GM19468 (cell line): Measurements from ENCODE around the gene LAG3.

Experiments
- ATAC-seq: cut with Tn5 transposase; IDR thresholded peaks from one replicate; pipeline ENCODE4 v1.9.1; 2021; ENCODE audit warnings: mild to moderate bottlenecking, moderate library complexity, moderate number of reproducible peaks; ENCODE audit not compliant: unreplicated experiment; ENCODE audit errors: extremely low read depth

LAG3 gene

DNA sequence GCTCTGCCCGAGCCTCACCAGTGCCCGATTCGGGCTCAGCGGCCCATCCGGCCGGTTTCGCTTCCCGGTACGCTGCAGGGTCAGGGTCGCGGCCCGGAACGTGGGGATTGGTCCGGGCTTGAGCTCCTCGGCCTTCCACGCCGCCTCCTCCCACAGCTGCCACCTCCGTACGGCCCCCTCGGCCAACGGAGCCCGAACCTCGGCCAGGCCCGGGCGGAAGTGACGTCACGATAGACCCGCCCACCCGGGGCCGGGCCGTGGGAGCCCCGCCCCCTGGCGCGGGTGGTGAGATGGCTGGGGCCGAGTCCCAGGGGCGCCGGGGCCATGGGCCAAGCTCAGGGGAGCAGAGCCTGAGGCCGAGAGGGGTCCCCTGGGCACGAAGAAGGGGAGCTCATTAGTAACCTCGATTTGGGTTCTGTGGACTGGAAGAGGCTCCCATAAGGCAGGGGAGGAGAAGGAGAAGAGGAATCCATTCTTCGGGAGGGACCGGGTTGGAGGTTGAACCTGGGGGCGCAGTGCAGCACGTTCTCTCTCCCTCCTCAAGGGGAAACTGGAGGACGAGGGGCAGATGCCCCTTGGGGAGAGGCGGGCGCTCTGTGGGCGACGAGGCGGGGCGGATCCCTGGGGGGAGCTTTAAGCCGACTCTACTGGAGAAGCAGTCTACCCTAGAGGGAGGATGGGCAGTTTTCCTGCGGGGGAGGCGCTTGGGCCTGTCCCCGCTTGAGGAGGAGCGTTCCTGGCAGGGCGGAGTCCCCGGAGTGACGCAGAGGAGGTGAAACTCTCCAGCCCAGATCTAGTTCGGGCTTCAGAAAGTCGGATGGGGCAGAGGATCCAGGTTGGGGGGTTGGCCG is 19.2 kb upstream of the LAG3 start, which contains the start of gene MLF2:
MLF2 (minus strand) TSS at position 221 of the 851 bp plus-strand sequence. CDS start 807 bp downstream, outside the sequence.
- peak; percentile 67 for ATAC-seq

DNA sequence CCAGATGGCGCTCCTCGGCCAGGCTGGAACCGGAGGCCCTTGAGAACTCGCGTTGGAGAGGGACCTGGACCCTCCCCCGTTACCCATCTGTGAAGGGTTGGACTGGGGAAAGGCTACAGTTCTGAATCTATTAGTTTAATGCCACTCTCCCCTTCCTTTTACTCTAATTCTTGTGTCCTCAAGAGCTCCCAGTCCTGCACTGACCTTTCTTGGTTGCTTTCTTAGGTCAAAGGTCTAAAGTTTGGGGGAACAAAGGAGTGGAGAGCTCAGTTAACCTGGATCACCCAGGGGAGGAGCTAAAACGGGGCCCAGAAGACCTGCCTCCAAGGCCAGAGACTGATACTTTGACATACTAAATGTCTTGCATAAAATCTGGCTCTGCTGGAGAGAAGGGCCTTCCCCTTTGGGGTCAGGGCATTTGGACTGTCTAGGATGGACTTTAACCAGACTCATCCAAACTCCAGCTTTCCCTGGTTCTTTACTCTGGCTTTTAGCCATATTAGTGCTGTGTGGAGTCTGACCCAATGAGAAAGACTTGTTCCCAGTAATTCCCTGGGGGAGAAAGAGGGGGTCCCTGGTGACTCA is 18.5 kb upstream of the LAG3 start:
- ATAC-seq = no peak

DNA sequence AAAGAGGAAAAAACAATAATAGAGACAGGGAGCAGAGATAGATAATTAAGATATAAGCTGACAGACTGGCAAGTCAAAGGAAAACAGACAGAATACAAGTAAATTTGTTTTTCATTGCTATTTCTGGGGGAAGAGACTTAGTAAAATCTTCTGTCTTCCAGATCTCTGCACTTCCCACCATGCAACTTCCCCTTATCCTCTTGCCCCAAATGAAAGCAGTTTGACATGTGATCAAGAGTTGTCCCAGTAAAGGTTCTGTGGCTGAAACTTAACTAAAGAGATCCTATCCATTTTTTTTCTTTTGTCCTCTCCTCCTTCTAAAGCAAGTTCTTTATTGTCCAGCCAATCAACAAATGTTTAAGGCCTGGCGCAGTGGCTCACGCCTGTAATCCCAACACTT is 17.9 kb upstream of the LAG3 start:
- ATAC-seq = no peak

DNA sequence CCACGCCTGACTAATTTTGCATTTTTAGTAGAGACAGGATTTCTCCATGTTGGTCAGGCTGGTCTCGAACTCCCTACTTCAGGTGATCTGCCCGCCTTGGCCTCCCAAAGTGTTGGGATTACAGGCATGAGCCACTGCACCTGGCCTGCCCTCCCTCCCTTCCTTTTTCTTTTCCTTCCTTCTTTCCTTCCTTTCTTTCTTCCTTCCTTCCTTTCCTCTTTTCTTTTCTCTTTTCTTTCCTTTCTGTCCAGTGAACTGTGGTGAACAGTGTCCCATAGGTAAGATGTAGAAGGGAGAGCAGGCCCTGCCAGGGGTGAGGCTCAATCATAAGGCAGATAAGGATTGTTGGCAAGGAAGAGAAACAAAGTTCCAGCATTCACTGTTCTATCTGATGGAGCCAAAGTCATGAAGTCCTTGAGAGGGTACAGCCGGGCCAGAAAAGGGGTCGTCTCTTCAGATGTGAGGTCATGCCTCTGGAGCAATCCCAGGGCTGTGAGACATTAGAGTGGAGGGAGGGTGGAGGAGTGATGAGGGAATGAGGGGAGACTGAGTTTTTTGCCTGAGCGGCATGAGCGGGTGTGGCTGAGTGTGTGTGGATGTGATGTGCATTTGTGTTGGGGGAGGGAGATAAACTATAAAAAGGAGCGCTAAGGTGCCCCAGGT is 15.2 kb upstream of the LAG3 start:
- ATAC-seq = no peak

DNA sequence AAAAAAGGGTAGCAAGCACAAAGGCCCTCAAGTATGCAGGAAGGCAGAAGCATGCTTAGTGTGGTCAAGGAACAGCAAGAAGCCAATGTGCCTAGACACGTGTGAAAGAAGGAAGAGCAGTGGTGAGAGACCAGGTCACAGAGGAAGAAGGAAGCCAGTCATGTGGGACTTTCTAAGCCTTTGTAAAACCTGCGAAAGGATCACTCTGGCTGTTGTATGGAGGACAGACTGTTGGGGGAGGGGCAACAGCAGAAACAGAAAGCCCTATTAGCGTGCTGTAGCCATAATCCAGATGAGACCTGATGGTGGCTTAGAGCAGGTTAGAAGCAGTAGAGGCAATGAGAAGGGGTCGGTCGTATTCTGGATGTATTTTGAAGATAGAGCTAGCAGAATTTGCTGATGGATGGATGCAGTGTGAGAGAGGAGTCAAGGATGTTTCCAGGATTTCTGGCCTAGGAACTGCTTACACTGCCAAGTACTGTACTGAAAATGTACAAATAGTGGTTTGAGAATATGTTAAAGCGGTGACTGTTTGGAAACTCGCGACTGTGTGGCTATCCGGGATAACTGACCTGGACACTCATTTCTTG is 13.7 kb upstream of the LAG3 start:
- no peak for ATAC-seq

DNA sequence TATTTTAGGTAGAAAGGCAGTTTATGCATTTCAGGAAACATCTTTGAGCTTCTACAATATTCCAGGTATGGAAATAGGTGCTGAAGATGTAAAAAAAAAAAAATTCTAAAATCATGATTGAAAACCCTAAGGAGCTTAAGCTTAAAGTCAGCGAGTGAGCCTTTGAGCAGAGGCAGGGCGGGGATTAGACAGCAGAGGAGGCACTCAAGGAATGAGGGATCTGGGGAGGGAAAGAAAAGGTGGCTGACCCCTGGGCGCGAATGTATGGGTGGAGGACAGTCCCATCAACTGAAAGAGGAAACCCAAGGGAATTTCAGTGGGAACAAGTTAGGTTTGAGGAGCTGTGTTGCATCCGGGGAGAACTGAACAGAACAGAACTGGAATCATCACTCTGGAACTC is 12.6 kb upstream of the LAG3 start:
- no peak for ATAC-seq

DNA sequence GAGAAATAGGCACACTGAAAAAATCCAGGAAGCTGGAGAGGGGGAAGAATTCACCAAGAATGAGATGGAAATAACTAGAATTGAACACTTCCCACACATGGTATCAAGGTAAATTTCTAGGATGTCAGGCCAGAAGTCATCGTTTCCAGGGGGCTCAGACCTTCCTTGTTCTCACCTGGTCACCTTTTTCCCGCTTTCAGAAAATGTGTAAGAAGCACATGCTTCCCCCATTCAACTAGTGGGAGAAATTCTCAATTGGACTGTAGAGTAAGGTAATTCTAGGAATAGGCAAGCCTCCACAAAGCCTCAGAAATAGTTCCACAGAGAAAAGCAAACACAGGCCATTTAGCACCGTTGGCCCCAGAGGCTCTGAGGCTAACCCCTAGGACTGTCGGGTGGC is 8.9 kb upstream of the LAG3 start:
- ATAC-seq = no peak

DNA sequence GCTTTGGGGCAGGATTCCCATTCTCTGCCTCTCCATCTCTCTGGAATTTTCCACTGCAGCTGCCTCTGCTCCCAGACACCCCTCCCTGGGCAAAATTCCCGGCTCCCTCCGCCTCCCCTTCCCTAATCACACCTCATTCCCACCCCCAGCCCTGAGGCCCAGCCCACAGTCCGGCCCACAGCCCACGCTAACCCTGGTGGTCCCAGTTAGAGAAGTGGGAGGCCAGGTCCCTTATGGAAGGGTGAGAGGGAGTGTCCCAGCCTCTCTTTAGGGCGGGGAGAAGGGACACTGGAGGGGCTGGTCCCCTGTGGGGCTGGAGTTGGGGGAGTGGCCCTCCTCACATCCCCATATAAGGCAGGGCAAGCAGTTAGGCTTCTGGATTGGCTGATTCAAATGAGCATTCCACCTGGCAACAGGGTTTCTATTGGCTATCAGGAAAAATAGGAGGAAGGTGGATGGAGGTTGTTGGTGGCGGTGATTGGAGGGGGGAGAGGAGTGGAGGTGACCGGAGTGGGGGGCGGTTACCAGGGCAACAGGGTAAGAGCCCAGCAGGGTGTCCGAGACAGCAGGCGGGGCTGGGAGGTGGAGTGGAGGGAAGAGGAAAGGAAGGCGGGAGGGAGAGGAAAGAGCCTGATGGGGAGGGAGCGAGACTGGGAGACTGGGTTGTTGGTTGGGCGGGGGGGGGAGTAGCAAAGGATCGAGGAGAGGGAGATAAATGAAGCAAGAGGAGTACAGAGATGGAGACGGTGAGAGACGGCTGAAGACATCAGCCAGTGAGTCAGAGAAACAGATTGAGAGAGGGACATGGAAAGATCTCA is 8.1 kb upstream of the LAG3 start:
- peak; percentile 66 for ATAC-seq

DNA sequence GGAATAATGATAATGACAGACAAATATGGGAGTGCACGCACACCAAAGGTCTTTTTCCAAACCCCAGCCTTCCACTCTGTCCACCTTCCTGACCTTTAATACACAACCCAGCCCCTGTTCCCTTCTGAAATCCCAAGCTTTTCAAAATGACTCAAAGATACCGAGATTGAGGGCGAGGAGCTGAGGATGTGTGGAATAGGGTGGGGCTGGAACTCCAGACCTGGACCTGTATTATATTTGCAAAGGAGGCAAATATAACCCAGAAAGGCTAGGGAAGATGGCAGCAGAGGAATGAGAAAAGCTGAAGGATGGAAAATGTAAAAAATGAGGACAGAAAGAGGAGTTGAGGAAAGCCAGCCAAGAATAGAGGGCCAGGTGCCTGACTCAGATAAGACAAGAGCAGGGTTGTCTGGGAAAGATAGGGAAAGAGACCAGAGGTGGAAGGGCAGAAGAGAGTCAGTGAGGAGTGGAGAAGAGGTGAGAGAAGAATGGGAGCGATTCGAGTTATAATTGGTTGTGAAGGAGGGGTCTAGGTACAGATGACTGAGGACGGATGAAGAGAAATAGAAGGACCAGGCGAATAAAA is 7.2 kb upstream of the LAG3 start:
- no peak for ATAC-seq

DNA sequence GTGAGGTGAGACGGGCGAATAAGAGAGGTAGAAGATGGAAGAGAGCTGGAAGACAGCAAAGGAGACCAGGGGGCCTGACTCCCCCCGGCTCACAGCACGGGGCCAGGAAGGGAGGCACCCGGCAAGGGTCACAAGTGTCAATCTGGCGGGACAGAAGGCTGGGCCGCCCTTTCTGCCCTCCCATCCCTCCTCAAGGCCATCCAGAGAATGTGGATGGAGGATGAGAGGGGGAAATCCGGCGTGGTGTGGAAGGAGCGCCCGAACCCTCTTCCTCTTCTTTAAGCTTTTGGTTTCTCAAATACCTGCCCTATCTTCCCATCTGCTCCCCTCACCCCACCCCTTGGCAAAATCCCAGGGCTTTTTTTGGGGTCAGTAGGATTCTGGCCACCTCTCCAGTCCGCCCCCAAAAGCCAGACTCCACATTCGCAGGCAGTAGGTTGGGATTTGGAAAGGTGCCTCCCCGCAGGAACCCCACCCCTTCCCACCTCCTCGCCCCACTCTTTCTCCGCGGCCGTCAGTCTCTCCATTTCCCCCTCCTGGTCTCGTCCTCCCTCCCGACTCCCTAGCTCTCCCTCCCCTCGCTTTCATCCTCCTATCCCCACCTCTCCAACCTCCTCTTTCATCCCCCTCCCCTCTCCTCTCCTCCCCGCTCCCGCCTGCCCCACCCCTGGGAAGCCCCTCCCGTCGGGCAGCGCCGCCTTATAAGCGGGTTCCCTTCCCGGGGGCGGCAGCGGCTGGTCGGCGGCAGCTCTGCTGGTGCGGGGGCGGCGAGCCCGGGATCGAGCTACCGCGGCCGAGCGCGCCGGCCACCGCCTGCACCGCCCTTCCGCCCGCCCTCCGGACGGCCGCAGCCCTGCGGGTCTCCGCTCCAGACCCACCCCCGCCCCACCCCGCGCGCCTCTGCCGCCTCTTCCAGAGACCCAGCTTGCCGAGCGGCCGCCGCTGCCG is 6.4 kb upstream of the LAG3 start, which contains the start of gene PTMS:
PTMS (plus strand) TSS at position 730 of the 948 bp plus-strand sequence. CDS start 343 bp downstream, outside the sequence.
- ATAC-seq = no peak

DNA sequence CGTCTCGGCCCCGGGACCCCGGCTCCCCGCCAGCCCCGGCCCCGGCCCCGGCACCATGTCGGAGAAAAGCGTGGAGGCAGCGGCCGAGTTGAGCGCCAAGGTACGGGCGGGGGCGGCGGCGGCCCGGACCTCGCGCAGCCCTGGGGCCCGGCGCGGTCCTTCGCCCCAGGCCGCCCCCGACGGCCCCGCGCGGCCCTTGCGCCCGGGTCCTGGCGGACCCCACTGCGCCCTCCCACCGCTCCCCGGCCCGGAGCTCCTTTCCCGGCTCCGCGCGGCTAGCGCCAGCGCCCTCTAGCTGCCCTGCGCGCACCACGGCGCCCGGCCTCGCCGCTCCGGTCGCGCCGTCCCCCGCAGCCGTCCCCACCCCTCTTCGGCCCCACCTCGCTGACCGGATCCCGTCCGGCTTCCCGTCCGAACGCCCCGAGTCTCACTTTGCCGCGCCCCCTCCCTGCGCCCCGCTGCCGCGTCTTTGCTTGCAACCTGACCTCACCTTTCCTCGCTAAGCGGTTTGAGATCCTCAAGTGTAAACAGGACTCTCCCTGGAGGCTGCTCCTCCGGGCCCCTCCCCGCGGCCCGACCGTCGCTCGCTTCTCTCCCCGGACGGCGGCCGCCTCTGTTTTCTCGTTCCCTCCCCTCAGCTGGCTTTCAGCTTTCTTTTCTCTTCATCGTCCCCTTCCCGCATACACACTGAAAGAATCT is 5.5 kb upstream of the LAG3 start:
- no peak for ATAC-seq

DNA sequence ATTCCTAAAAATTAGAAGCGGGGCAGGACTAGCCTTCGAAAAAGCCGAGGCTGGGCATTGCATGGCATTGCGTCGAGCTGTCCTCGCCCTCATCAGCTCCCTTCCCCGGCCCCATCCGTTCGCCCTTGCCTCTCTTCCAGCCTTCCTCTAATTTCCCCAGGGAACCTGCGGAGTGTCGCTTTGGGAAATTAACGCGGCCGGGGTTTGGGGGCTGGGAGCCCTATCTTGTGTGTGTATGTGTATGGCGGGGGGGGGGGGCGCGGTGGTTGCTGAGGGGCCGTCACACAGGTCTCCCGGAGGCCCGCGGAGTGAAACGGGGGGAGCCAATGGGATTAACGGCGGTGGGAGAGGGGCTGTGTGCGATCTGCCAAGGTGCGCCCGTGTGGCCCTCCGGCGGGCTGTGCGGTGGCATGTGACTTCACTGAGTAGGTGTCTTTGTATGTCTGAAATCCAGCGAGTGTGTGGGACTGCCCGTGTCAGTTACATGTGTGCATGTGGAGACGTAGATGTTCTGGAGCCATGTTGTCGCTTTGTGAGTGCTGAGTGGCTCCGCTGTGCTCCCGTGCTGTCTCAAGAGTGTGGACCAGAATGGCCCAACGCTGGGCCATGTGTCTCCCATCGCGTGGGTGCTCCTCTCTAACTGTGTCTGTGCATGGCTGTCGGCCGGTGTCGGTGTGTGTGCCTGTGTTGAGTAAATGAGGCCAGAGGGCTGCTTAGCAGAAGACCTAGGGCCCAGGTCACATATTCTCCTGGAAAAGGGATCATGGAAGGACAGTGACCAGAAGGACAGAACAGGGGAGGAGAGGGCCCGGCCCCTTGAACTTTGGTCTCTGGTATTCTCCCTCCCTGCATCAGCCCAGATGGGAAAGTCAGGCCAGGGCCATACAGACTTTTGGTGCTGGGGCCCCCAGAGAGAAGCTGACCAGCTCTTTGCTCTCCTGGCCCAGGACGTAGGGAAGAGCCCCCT is 4.7 kb upstream of the LAG3 start:
- no peak for ATAC-seq

DNA sequence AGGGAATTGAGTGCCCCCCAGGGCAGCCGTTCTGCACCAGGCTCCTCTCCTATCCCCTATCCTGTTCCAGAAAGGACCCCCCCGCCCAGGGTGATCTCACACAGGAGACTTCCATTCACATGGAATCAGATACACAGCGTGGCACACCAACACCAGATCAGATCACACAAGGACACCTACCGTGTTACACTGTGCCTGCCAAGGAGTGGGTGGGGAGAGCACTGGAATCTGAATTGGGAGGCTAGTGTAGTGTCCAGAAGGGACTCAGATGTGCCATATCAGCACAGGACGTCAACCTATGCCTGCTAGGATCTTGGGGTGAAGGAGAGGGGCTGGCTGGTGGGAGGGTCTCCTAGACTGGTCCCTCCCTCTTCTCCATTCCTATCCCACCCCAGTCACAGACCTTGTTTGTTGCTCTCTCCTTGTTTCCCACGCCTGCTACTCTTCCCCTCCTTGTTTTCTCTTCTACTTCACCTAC is 3.8 kb upstream of the LAG3 start:
- ATAC-seq = no peak

DNA sequence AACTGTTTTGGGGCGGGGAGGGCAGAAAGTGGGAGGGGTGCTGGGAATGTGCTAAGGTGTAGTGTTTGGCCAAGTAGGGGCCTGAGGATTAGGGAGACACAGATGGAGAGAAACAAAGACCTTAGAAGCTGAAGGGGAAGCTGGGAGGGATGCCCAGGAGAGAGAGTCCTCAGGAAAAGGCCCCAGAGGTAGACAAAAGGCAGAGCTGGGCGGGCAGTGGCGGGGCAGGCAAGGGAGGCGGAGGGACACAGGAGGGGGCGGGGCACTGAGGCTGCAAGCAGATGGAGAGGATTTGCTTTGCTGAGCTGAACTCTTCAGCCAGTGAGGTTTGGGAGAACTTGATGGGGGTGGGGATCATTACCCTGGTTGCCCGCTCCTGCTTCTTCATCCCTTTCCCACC is 3.3 kb upstream of the LAG3 start:
- ATAC-seq = no peak

DNA sequence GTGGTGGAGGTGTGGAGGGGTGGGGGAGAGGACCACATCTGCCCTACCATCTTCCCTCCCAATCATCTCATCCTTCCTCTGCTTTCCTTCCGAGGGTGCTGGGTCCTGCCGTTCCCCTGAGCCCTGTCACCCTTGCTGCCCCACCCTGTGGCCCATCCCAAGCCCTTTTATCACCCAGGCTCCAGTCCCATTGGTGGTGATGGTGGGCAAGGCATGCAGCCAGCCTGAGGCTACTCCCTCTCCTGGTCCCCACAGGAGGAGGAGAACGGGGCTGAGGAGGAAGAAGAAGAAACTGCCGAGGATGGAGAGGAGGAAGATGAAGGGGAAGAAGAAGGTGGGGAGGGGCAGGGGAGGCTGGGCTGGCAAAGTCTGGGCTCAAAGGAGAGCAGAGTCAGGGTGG is 2.7 kb upstream of the LAG3 start:
- ATAC-seq = no peak

DNA sequence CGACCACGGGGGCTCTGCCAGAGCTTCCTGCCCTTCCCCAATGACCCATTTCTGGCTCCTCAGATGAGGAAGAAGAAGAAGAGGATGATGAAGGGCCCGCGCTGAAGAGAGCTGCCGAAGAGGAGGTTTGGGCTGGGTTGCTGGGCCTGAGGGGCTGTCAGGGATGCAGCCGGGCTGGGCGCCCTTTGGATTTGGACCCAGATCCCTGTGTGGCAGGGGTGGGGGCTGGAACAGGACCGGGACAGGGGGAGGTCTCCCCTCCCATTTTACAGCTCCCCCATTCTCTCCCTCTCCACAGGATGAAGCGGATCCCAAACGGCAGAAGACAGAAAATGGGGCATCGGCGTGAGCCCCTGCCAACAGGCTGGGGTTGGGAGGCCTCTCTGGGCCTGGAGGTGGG is 2.2 kb upstream of the LAG3 start:
- no peak for ATAC-seq

DNA sequence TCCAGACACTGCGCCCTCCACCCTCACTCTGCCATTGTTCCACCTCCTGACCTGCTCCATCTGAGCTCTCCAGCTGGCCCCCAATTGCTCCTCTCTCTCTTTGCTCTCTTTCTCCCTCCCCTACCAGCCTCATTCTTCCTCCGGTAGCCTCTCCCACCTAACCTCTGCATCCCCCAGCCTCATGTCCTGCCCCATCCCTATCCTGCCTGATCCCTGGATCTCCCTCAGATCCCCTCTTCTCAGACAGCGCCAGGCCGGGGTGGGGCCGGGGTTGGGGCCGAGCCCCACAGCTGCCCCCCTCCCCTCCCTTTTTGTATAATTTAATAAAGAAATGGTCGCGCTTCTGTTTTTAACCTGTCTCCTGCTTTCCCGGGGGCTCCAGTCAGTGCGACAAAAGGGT is 1.7 kb upstream of the LAG3 start:
- no peak for ATAC-seq
